ENCODE results near the gene NTN3.
"Not testable (repeated sequence)": the region's sequence is repeated elsewhere in the genome, so short reads cannot be mapped to it uniquely, and the experiment has no call there.

NTN3 gene

GRCh38 chr16:2441143-2441804, 29.8 kb upstream of the NTN3 start:
- not testable (repeated sequence) for DNase-seq (ENCODE audit: low spot score)

GRCh38 chr16:2443555-2443954, 27.5 kb upstream of the NTN3 start:
- DNase-seq (ENCODE audit: low spot score): no peak

- DNase-seq (ENCODE audit: low spot score): no peak
Measured at GRCh38 chr16:2447920-2448583, 23.0 kb upstream of the NTN3 start.

GRCh38 chr16:2449118-2449517, 22.0 kb upstream of the NTN3 start:
- DNase-seq (ENCODE audit: low spot score): no peak

- DNase-seq (ENCODE audit: low spot score): peak; percentile 70
Measured at GRCh38 chr16:2450535-2450934, 20.6 kb upstream of the NTN3 start.

- DNase-seq (ENCODE audit: low spot score): no peak
Measured at GRCh38 chr16:2450975-2451381, 20.1 kb upstream of the NTN3 start.

GRCh38 chr16:2451851-2452320, 19.2 kb upstream of the NTN3 start:
- no peak for DNase-seq (ENCODE audit: low spot score)

GRCh38 chr16:2452650-2453049, 18.4 kb upstream of the NTN3 start:
- no peak for DNase-seq (ENCODE audit: low spot score)

- no peak for DNase-seq (ENCODE audit: low spot score)
Measured at GRCh38 chr16:2455081-2455845, 15.8 kb upstream of the NTN3 start.

GRCh38 chr16:2456551-2457153, 14.4 kb upstream of the NTN3 start:
- no peak for DNase-seq (ENCODE audit: low spot score)

- no peak for DNase-seq (ENCODE audit: low spot score)
Measured at GRCh38 chr16:2457267-2457666, 13.8 kb upstream of the NTN3 start.

GRCh38 chr16:2457946-2458345, 13.2 kb upstream of the NTN3 start:
- DNase-seq (ENCODE audit: low spot score): no peak

- no peak for DNase-seq (ENCODE audit: low spot score)
Measured at GRCh38 chr16:2458887-2459646, 12.0 kb upstream of the NTN3 start.

- peak; percentile 94 for DNase-seq (ENCODE audit: low spot score)
Measured at GRCh38 chr16:2459647-2460390, 11.3 kb upstream of the NTN3 start, which contains the start of gene TEDC2. Gene TEDC2, plus strand, starts transcription at chr16:2460109. Its CDS starts 36 bp downstream, at chr16:2460145.

GRCh38 chr16:2460391-2460713, 10.7 kb upstream of the NTN3 start:
- no peak for DNase-seq (ENCODE audit: low spot score)

GRCh38 chr16:2460916-2461315, 10.2 kb upstream of the NTN3 start:
- no peak for DNase-seq (ENCODE audit: low spot score)

GRCh38 chr16:2462031-2462866, 8.8 kb upstream of the NTN3 start:
- no peak for DNase-seq (ENCODE audit: low spot score)

GRCh38 chr16:2464333-2464732, 6.8 kb upstream of the NTN3 start:
- DNase-seq (ENCODE audit: low spot score): no peak

GRCh38 chr16:2465653-2466415, 5.3 kb upstream of the NTN3 start:
- DNase-seq (ENCODE audit: low spot score): no peak

Measured in putamen (tissue), 1 donor.